Endodermal cell (in vitro differentiated cells): Measurements from ENCODE around the gene ERC1. TPM values are rescaled to one million over a fixed set of nuclear protein-coding genes. Genes with fewer than 3 reads are reported as not detected.

Experiments used
- DNase-seq: peaks from one replicate; pipeline ENCODE4 v3.0.0-alpha.2; 2017
- H3K27ac ChIP-seq: 2 replicates; pipeline ENCODE4 v1.5.1; 2013; ENCODE audit warnings: mild to moderate bottlenecking, low read depth, low read length, moderate library complexity
- H3K27me3 ChIP-seq: 2 replicates; pipeline ENCODE4 v1.6.1; 2013; ENCODE audit warnings: mild to moderate bottlenecking, low read length, moderate library complexity; ENCODE audit not compliant: insufficient read depth, control insufficient read depth, poor library complexity, severe bottlenecking
- H3K36me3 ChIP-seq: 2 replicates; pipeline ENCODE4 v1.7.0; 2013; ENCODE audit warnings: mild to moderate bottlenecking, low read length, moderate library complexity; ENCODE audit not compliant: control insufficient read depth, insufficient read depth
- H3K4me1 ChIP-seq: one replicate; pipeline ENCODE4 v1.7.0; 2013; ENCODE audit warnings: low read length; ENCODE audit not compliant: control insufficient read depth, insufficient read depth
- H3K4me3 ChIP-seq: 2 replicates; pipeline ENCODE4 v1.5.1; 2013; ENCODE audit warnings: mild to moderate bottlenecking, low read length, moderate library complexity
- H3K9ac ChIP-seq: 2 replicates; pipeline ENCODE4 v1.6.1; 2013; ENCODE audit warnings: mild to moderate bottlenecking, low read length, moderate library complexity; ENCODE audit not compliant: poor library complexity, severe bottlenecking; ENCODE audit errors: extremely low read depth
- H3K9me3 ChIP-seq: 2 replicates; pipeline ENCODE4 v1.6.1; 2013; ENCODE audit warnings: mild to moderate bottlenecking, low read length, moderate library complexity; ENCODE audit not compliant: control insufficient read depth
- H3K27ac Mint-ChIP-seq: 2 replicates; pipeline ENCODE4 v1.8.0; 2020; ENCODE audit warnings: mixed read lengths
- H3K27me3 Mint-ChIP-seq: 2 replicates; pipeline ENCODE4 v1.8.0; 2021; ENCODE audit warnings: mild to moderate bottlenecking, mixed read lengths; ENCODE audit not compliant: insufficient read depth
- H3K36me3 Mint-ChIP-seq: 2 replicates; pipeline ENCODE4 v1.8.0; 2020; ENCODE audit warnings: low read depth, mixed read lengths
- H3K4me1 Mint-ChIP-seq: 2 replicates; pipeline ENCODE4 v1.8.0; 2020; ENCODE audit warnings: mixed read lengths
- H3K4me3 Mint-ChIP-seq: 2 replicates; pipeline ENCODE4 v1.8.0; 2020; ENCODE audit warnings: mild to moderate bottlenecking, moderate library complexity, mixed read lengths
- H3K9me3 Mint-ChIP-seq: 2 replicates; pipeline ENCODE4 v1.8.0; 2020; ENCODE audit warnings: mild to moderate bottlenecking, mixed read lengths
- CTCF ChIP-seq: fragments of 200-600 bp; sonication (generic); conservative IDR thresholded peaks from 2 replicates; pipeline ENCODE4 v1.5.0; 2021; ENCODE audit warnings: antibody characterized with exemption, mild to moderate bottlenecking
- WGBS, 2 experiments: methylation state at CpG; one replicate each; pipeline versions ENCODE4 v1.1.5 to v1.1.7; 2013; ENCODE audit warnings: missing lambda C conversion rate in 2 of 2, mixed read lengths in 1 of 2; ENCODE audit not compliant: insufficient coverage in 1 of 2, insufficient read length in 1 of 2; 5-methylcytosine and 5-hydroxymethylcytosine counted together
- total RNA-seq, 2 donors: library from RNA; stranded (reverse); fragmentation: NEBNext Ultra II Directional in 1 of 2; extraction: Animal tissue kit (Norgen Biotek cat#: 25700) in 1 of 2; gene quantifications; 2 replicates in 1 of 2; 3 replicates in 1 of 2; pipeline ENCODE4 v1.2.1, GENCODE V29; 2021

The ERC1 gene
- total RNA-seq, 2 donors from 2014 or later: 60.6 to 159 TPM

GRCh38 chr12:1117371-1117770 is 126.3 kb downstream of the ERC1 start:
- Mint-ChIP-seq H3K4me3 (no peak overlapping the region), H3K27ac (no peak overlapping the region), H3K36me3 (peaks cover 14% of the 10 kb centered on the region), H3K9me3 (no peaks in the 10 kb centered on the region), H3K27me3 (peaks cover 21% of the 10 kb centered on the region), H3K4me1 (no peaks in the 10 kb centered on the region)
- Histone ChIP-seq H3K27me3 (no peaks in the 10 kb centered on the region), H3K4me1 (no peaks in the 10 kb centered on the region), H3K9me3 (peaks cover 12% of the 10 kb centered on the region), H3K9ac (no peak overlapping the region), H3K27ac (no peak overlapping the region), H3K4me3 (no peak overlapping the region), H3K36me3 (peaks cover 20% of the 10 kb centered on the region)
- TF ChIP-seq CTCF: no peak
- no peak for DNase-seq
- WGBS, 2 experiments: 89% methylated on average over 4 of the region's 6 CpGs; no CpG with 5 or more reads in 1 of the 2 experiments

GRCh38 chr12:1117970-1118563 is 127.0 kb downstream of the ERC1 start:
- Histone ChIP-seq H3K4me1 (no peaks in the 10 kb centered on the region), H3K4me3 (no peak overlapping the region), H3K27ac (no peak overlapping the region), H3K36me3 (peaks cover 20% of the 10 kb centered on the region), H3K27me3 (no peaks in the 10 kb centered on the region), H3K9ac (no peak overlapping the region), H3K9me3 (peaks cover 12% of the 10 kb centered on the region)
- H3K4me1 Mint-ChIP-seq: peaks cover 3% of the 10 kb centered on the region
- peaks cover 14% of the 10 kb centered on the region for H3K36me3 Mint-ChIP-seq
- peak; percentile 100 for TF ChIP-seq CTCF
- no peak overlapping the region for H3K4me3 Mint-ChIP-seq
- no peaks in the 10 kb centered on the region for H3K9me3 Mint-ChIP-seq
- DNase-seq: peak; percentile 87
- WGBS, 2 experiments: 18 to 40% methylated on average over 2 to 3 of the region's 5 CpGs
- no peak overlapping the region for H3K27ac Mint-ChIP-seq
- peaks cover 26% of the 10 kb centered on the region for H3K27me3 Mint-ChIP-seq

GRCh38 chr12:1122786-1123185 is 131.8 kb downstream of the ERC1 start:
- Mint-ChIP-seq H3K27me3 (peaks cover 44% of the 10 kb centered on the region), H3K9me3 (no peaks in the 10 kb centered on the region), H3K36me3 (peaks cover 24% of the 10 kb centered on the region), H3K27ac (no peak overlapping the region), H3K4me1 (peaks cover 3% of the 10 kb centered on the region), H3K4me3 (no peak overlapping the region)
- Histone ChIP-seq H3K36me3 (peaks cover 13% of the 10 kb centered on the region), H3K27ac (no peak overlapping the region), H3K4me3 (no peak overlapping the region), H3K9me3 (peaks cover 12% of the 10 kb centered on the region), H3K4me1 (no peaks in the 10 kb centered on the region), H3K9ac (no peak overlapping the region), H3K27me3 (peaks cover 6% of the 10 kb centered on the region)
- no peak for TF ChIP-seq CTCF
- 78% methylated on average over 3 of the region's 3 CpGs; no CpG with 5 or more reads in 1 of the 2 experiments for WGBS, 2 experiments
- DNase-seq: no peak
